Hepatocyte (in vitro differentiated cells): Measurements from ENCODE around the gene LIMS2. TPM values are rescaled to one million over a fixed set of nuclear protein-coding genes. Genes with fewer than 3 reads are reported as not detected.

Source experiments
- DNase-seq: peaks from one replicate; pipeline ENCODE4 v3.0.0-alpha.2; 2016; ENCODE audit warnings: low spot score
- H2AFZ ChIP-seq: fragments of 200-600 bp; sonication (generic); 2 replicates; pipeline ENCODE4 v1.6.0; 2016; ENCODE audit warnings: antibody characterized with exemption, mild to moderate bottlenecking
- H3K27ac ChIP-seq: fragments of 200-600 bp; sonication (generic); 2 replicates; pipeline ENCODE4 v1.5.1; 2016; ENCODE audit warnings: mild to moderate bottlenecking
- H3K27me3 ChIP-seq: fragments of 200-600 bp; sonication (generic); 2 replicates; pipeline ENCODE4 v1.6.1; 2016
- H3K36me3 ChIP-seq: fragments of 200-600 bp; sonication (generic); replicated peaks from 2 replicates; pipeline ENCODE4 v1.5.1; 2016; ENCODE audit warnings: low read depth; ENCODE audit not compliant: insufficient read depth
- H3K4me1 ChIP-seq: fragments of 200-600 bp; sonication (generic); 2 replicates; pipeline ENCODE4 v1.5.1; 2016; ENCODE audit warnings: mild to moderate bottlenecking, moderate library complexity; ENCODE audit not compliant: insufficient read depth
- H3K4me2 ChIP-seq: fragments of 200-600 bp; sonication (generic); 2 replicates; pipeline ENCODE4 v1.6.0; 2016
- H3K4me3 ChIP-seq: fragments of 200-600 bp; sonication (generic); 2 replicates; pipeline ENCODE4 v1.5.1; 2016; ENCODE audit warnings: mild to moderate bottlenecking
- H3K79me2 ChIP-seq: fragments of 200-600 bp; sonication (generic); 2 replicates; pipeline ENCODE4 v1.6.0; 2017; ENCODE audit warnings: mild to moderate bottlenecking
- H3K9me2 ChIP-seq: fragments of 200-600 bp; sonication (generic); replicated peaks from 2 replicates; pipeline ENCODE4 v1.6.0; 2017; ENCODE audit warnings: mild to moderate bottlenecking; ENCODE audit not compliant: insufficient read depth
- H3K9me3 ChIP-seq: fragments of 200-600 bp; sonication (generic); 2 replicates; pipeline ENCODE4 v1.5.1; 2016; ENCODE audit warnings: low read depth, mild to moderate bottlenecking
- H4K20me1 ChIP-seq: fragments of 200-600 bp; sonication (generic); 2 replicates; pipeline ENCODE4 v1.6.0; 2016; ENCODE audit warnings: mild to moderate bottlenecking; ENCODE audit not compliant: insufficient read depth, poor library complexity, severe bottlenecking
- CTCF ChIP-seq: fragments of 200-600 bp; sonication (generic); IDR thresholded peaks from 2 replicates; pipeline ENCODE4 v1.5.1; 2016; ENCODE audit warnings: antibody characterized with exemption, mild to moderate bottlenecking; ENCODE audit not compliant: poor library complexity
- EZH2 ChIP-seq: fragments of 200-600 bp; sonication (generic); IDR thresholded peaks from 2 replicates; pipeline ENCODE4 v1.6.1; 2016; ENCODE audit warnings: antibody characterized with exemption, mild to moderate bottlenecking, borderline replicate concordance
- EZH2phosphoT487 ChIP-seq: fragments of 200-600 bp; sonication (generic); IDR thresholded peaks from one replicate; pipeline ENCODE4 v1.6.1; 2018; ENCODE audit warnings: antibody characterized with exemption, mild to moderate bottlenecking, low read depth, moderate library complexity; ENCODE audit not compliant: unreplicated experiment, severe bottlenecking
- WGBS: methylation state at CpG from one replicate; pipeline ENCODE4 v1.1.6; 2016; ENCODE audit warnings: low lambda C conversion rate; ENCODE audit errors: missing lambda C conversion rate; 5-methylcytosine and 5-hydroxymethylcytosine counted together
- polyA plus RNA-seq: library from polyadenylated mRNA; unstranded; fragments of >200 nt; fragmentation: Nextera tagmentation; extraction: Ambion mirVana; gene quantifications from 2 replicates; pipeline ENCODE4 v1.2.1, GENCODE V29; 2016
- total RNA-seq: library from RNA; depleted of rRNA; stranded (reverse); fragments of >200 nt; gene quantifications from 2 replicates; pipeline ENCODE4 v1.2.3, GENCODE V29; 2014

Gene LIMS2
- total and polyA plus RNA-seq, 2 experiments from 2014 or later = 4.0 to 8.3 TPM

GRCh38 chr2:127685410-127686080, 10.2 kb upstream of the LIMS2 start:
- TF ChIP-seq CTCF (no peak), EZH2phosphoT487 (no peak), EZH2 (no peak)
- no peak for DNase-seq
- H3K27ac ChIP-seq = peak overlapping the region; percentile 4

GRCh38 chr2:127683757-127684156, 8.4 kb upstream of the LIMS2 start:
- H3K27me3 ChIP-seq = no peaks in the 10 kb centered on the region
- no peaks in the 10 kb centered on the region for H4K20me1 ChIP-seq
- no peaks in the 10 kb centered on the region for H3K9me2 ChIP-seq
- H3K79me2 ChIP-seq = no peaks in the 10 kb centered on the region
- peak overlapping the region; percentile 36 for H3K4me2 ChIP-seq
- TF ChIP-seq CTCF (no peak), EZH2 (no peak), EZH2phosphoT487 (no peak)
- no peak overlapping the region for H2AFZ ChIP-seq
- H3K4me3 ChIP-seq = no peak overlapping the region
- WGBS = 58% methylated on average over 15 of the region's 15 CpGs
- H3K36me3 ChIP-seq = no peaks in the 10 kb centered on the region
- peak overlapping the region; percentile 55 for H3K27ac ChIP-seq
- H3K4me1 ChIP-seq = peaks cover 36% of the 10 kb centered on the region
- H3K9me3 ChIP-seq = no peaks in the 10 kb centered on the region
- DNase-seq = no peak

More at GRCh38 chr2:127685410-127686080, 10.2 kb upstream of the LIMS2 start:
- H3K9me2 ChIP-seq = no peaks in the 10 kb centered on the region
- no peak overlapping the region for H3K4me3 ChIP-seq
- H3K36me3 ChIP-seq = no peaks in the 10 kb centered on the region
- H3K4me2 ChIP-seq = peak overlapping the region; percentile 4
- no peaks in the 10 kb centered on the region for H3K27me3 ChIP-seq
- peaks cover 36% of the 10 kb centered on the region for H3K4me1 ChIP-seq
- no peaks in the 10 kb centered on the region for H4K20me1 ChIP-seq
- H3K79me2 ChIP-seq = no peaks in the 10 kb centered on the region
- WGBS = 60% methylated on average over 8 of the region's 8 CpGs
- no peaks in the 10 kb centered on the region for H3K9me3 ChIP-seq
- no peak overlapping the region for H2AFZ ChIP-seq

GRCh38 chr2:127683056-127683455, 7.7 kb upstream of the LIMS2 start:
- H3K27me3 ChIP-seq = peaks cover 3% of the 10 kb centered on the region
- H3K9me2 ChIP-seq = no peaks in the 10 kb centered on the region
- peaks cover 36% of the 10 kb centered on the region for H3K4me1 ChIP-seq
- H3K79me2 ChIP-seq = no peaks in the 10 kb centered on the region
- H4K20me1 ChIP-seq = no peaks in the 10 kb centered on the region
- no peaks in the 10 kb centered on the region for H3K36me3 ChIP-seq
- TF ChIP-seq EZH2phosphoT487 (no peak), EZH2 (no peak), CTCF (no peak)
- H2AFZ ChIP-seq = no peak overlapping the region
- peak overlapping the region; percentile 55 for H3K27ac ChIP-seq
- H3K4me3 ChIP-seq = no peak overlapping the region
- no peak overlapping the region for H3K4me2 ChIP-seq
- no peaks in the 10 kb centered on the region for H3K9me3 ChIP-seq
- no peak for DNase-seq
